ENCODE measurements around the gene ABCB8. TPM values are rescaled to one million over a fixed set of nuclear protein-coding genes. Genes with fewer than 3 reads are reported as not detected.
A peak's percentile ranks its signal among the peaks of the same experiment; 100 is the strongest.

ABCB8 gene
- total RNA-seq, 6 donors from 2014 or later, result 38.3 to 58.7 (median 42.5) TPM

DNA sequence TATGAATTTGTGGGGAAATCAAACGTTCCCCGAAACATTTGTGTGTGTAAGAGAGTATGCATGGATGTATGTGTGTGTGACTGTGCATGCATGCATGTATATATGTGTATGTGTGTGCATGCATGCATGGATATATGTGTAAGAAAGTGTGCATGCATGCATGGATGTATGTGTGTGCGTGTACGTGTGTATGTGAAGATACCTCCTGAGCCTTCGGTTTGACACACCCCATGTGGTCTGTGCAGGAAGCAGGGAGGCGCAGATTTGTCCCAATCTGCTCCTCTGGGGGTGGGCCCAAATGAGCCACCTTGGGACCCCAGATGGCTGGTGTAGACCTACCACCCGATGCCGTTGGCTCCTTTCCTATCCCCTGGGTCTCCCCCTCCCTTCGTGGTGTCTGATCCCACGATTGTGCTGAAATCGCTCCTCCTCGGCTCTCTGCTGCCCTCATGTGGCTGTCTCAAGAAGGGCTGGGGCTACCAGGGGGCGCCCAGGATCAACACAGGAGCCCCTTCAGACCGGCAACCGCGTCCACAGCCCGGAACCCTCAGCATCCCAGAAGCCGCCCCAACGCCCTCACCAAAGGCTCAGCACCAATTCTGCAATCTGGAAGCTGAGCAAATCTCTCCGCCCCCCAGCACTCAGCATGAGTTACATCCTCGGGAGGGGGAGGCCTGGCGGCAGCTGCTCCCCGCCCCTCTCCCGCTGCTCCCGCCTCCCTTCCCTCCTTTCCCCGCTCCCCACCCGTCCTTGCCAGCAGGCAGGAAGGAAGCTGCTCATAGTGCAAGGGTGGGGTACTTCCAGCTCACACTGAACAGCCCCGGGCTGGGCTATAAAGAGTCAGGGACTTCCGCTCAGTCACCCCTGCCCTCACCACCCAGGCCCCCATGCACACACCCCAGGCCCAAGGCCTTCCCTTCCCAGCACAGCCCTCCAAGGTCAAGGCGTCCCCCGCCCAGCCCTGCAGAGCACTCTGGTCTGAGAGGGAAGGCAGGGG lies 39.7 kb upstream of the ABCB8 start:
- ATAC-seq (ENCODE audit: low FRiP score in 2 of 2) (peak; percentile 56 to 78), DNase-seq (no peak)
- Histone ChIP-seq H3K4me3 (no peak overlapping the region), H3K27ac (peak overlapping the region in 3 of 4 donors; percentile 33 to 65 (median 51)), H3K36me3 (no peaks in the 10 kb centered on the region), H3K9me3 (peaks cover 0 to 11% (median 2%) of the 10 kb centered on the region in 4 donors), H3K27me3 (peaks cover 0 to 7% (median 0%) of the 10 kb centered on the region in 4 donors), H3K4me1 (peaks cover 11 to 37% (median 29%) of the 10 kb centered on the region in 4 donors)
- 17 to 22% methylated on average over 17 to 22 of the region's 31 CpGs for WGBS, 2 donors
- TF ChIP-seq POLR2A (IDR thresholded peaks at IDR 0.05) (no peak), POLR2AphosphoS5 (IDR thresholded peaks at IDR 0.05) (peak; percentile 71 to 72), EP300 (IDR thresholded peaks at IDR 0.05) (peak in 3 of 4 donors; percentile 30 to 46 (median 35))
- TF ChIP-seq, protein P1, sequence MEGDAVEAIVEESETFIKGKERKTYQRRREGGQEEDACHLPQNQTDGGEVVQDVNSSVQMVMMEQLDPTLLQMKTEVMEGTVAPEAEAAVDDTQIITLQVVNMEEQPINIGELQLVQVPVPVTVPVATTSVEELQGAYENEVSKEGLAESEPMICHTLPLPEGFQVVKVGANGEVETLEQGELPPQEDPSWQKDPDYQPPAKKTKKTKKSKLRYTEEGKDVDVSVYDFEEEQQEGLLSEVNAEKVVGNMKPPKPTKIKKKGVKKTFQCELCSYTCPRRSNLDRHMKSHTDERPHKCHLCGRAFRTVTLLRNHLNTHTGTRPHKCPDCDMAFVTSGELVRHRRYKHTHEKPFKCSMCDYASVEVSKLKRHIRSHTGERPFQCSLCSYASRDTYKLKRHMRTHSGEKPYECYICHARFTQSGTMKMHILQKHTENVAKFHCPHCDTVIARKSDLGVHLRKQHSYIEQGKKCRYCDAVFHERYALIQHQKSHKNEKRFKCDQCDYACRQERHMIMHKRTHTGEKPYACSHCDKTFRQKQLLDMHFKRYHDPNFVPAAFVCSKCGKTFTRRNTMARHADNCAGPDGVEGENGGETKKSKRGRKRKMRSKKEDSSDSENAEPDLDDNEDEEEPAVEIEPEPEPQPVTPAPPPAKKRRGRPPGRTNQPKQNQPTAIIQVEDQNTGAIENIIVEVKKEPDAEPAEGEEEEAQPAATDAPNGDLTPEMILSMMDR (IDR thresholded peaks at IDR 0.05), result peak; percentile 76 to 92 (median 86)

DNA sequence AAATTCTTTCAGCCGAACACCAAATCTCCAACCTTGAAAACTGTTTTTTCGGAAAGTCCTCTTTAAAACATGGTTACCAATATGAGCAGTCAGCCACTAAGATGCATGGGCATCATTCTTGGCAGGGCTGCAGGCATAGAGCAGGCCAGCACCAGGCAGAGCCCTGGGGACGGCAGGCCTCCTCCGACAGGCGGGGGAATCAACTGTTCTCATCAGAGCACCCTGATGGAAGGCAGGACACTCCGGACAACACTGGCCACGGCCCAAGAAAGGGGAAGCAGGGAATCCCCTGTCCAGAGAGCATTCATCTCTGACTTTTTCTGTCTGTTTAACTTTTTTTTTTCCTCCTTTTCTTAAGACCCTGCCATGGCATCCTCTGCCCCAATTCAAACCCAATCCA lies 38.8 kb upstream of the ABCB8 start:
- Histone ChIP-seq H3K27ac (peak overlapping the region in 3 of 4 donors; percentile 33 to 65 (median 51)), H3K27me3 (peaks cover 0 to 7% (median 0%) of the 10 kb centered on the region in 4 donors), H3K9me3 (peaks cover 0 to 11% (median 2%) of the 10 kb centered on the region in 4 donors), H3K4me3 (no peak overlapping the region), H3K36me3 (no peaks in the 10 kb centered on the region), H3K4me1 (peaks cover 17 to 45% (median 38%) of the 10 kb centered on the region in 4 donors)
- TF ChIP-seq EP300 (IDR thresholded peaks at IDR 0.05), result no peak
- TF ChIP-seq, protein P1 (IDR thresholded peaks at IDR 0.05), result no peak
- no peak for TF ChIP-seq POLR2AphosphoS5 (IDR thresholded peaks at IDR 0.05)
- no peak for TF ChIP-seq POLR2A (IDR thresholded peaks at IDR 0.05)
- ATAC-seq (ENCODE audit: low FRiP score in 2 of 2) (no peak), DNase-seq (no peak)
- WGBS, 2 donors, result 54 to 61% methylated on average over 7 of the region's 7 CpGs

DNA sequence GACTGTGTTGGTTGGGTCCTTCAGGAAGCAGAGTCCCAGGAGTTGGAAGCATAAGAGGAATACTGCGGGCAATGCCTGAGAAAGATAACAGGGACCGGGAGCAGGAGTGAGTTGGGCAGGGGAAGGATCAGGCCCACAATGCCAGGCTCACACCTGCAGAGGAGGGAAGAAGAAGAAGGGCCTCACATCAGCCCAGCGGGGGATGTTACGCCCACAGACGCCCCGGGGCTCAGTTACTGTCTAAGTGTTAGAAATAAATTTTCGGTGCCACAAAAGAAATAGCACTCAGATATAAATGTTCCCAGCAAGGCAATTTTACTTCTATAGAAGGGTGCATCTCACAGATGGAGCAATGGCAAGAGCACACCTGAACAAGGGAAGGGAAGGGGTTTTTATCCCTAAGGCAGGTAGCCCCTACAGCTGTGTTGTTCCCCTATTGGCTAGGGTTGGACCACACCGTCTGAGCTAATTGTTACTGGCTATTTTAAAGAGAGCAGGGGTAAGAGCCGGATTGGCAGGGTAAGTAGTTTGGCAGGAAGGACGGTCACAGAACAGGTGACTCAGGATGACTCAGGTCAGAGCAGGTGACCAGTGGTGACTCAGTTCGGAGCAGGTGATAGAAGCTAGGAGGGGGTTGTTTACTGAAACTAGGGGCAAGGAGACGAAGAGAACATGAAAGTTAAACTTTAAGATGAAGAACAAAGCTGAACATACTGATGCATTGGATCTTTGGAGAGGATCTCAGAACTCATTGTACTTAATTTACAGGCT lies 37.6 kb upstream of the ABCB8 start, which contains the start of gene NOS3:
Gene NOS3, plus strand, starts transcription at position 602 of the 771 bp plus-strand sequence. CDS start 2,787 bp downstream, outside the sequence.
- TF ChIP-seq POLR2AphosphoS5 (IDR thresholded peaks at IDR 0.05), result no peak
- TF ChIP-seq, protein P1 (IDR thresholded peaks at IDR 0.05), result no peak
- TF ChIP-seq EP300 (IDR thresholded peaks at IDR 0.05), result no peak
- TF ChIP-seq POLR2A (IDR thresholded peaks at IDR 0.05), result no peak
- H3K4me1 ChIP-seq, result peaks cover 24 to 55% (median 45%) of the 10 kb centered on the region in 4 donors

DNA sequence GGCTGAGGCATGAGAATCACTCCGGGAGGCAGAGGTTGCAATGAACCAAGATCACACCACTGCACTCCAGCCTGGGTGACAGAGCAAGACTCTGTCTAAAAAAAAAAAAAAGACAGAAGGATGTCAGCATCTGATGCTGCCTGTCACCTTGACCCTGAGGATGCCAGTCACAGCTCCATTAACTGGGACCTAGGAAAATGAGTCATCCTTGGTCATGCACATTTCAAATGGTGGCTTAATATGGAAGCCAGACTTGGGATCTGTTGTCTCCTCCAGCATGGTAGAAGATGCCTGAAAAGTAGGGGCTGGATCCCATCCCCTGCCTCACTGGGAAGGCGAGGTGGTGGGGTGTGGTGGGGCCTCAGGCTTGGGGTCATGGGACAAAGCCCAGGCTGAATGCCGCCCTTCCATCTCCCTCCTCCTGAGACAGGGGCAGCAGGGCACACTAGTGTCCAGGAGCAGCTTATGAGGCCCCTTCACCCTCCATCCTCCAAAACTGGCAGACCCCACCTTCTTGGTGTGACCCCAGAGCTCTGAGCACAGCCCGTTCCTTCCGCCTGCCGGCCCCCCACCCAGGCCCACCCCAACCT lies 36.1 kb upstream of the ABCB8 start:
- 75 to 76% methylated on average over 5 to 6 of the region's 6 CpGs for WGBS, 2 donors
- H3K4me3 ChIP-seq, result no peak overlapping the region
- H3K9me3 ChIP-seq, result peaks cover 0 to 11% (median 2%) of the 10 kb centered on the region in 4 donors
- ATAC-seq (ENCODE audit: low FRiP score in 2 of 2) (no peak), DNase-seq (no peak)
- TF ChIP-seq EP300 (IDR thresholded peaks at IDR 0.05) (no peak), POLR2A (IDR thresholded peaks at IDR 0.05) (no peak), POLR2AphosphoS5 (IDR thresholded peaks at IDR 0.05) (no peak)
- TF ChIP-seq, protein P1 (IDR thresholded peaks at IDR 0.05), result no peak
- H3K4me1 ChIP-seq, result peaks cover 31 to 56% (median 51%) of the 10 kb centered on the region in 4 donors
- H3K36me3 ChIP-seq, result no peaks in the 10 kb centered on the region
- peak overlapping the region in 1 of 4 donors; percentile 69 for H3K27ac ChIP-seq
- H3K27me3 ChIP-seq, result no peaks in the 10 kb centered on the region

More for the DNA sequence above, 37.6 kb upstream of the ABCB8 start, which contains the start of gene NOS3:
- peaks cover 0 to 7% (median 0%) of the 10 kb centered on the region in 4 donors for H3K27me3 ChIP-seq
- H3K4me3 ChIP-seq, result no peak within 1 kb of the TSS
- no peaks in the 10 kb centered on the region for H3K36me3 ChIP-seq
- ATAC-seq (ENCODE audit: low FRiP score in 2 of 2) (no peak), DNase-seq (no peak)
- peaks cover 0 to 11% (median 2%) of the 10 kb centered on the region in 4 donors for H3K9me3 ChIP-seq
- WGBS, 2 donors, result 90 to 91% methylated on average over 12 of the region's 12 CpGs
- H3K27ac ChIP-seq, result no peak within 1 kb of the TSS

All from upper lobe of left lung (tissue), 6 donors.